GM18498 (cell line): ENCODE data around the gene GCN1.
A peak's percentile ranks its signal among the peaks of the same experiment; 100 is the strongest.

Experiments
- ATAC-seq: cut with Tn5 transposase; IDR thresholded peaks from one replicate; pipeline ENCODE4 v1.9.1; 2021; ENCODE audit warnings: mild to moderate bottlenecking, moderate library complexity; ENCODE audit not compliant: unreplicated experiment

GCN1 gene

GRCh38 chr12:120230326-120230973, 35.9 kb upstream of the GCN1 start:
- ATAC-seq = no peak

- ATAC-seq = no peak
Observed at GRCh38 chr12:120229487-120230325, 35.2 kb upstream of the GCN1 start.

DNA sequence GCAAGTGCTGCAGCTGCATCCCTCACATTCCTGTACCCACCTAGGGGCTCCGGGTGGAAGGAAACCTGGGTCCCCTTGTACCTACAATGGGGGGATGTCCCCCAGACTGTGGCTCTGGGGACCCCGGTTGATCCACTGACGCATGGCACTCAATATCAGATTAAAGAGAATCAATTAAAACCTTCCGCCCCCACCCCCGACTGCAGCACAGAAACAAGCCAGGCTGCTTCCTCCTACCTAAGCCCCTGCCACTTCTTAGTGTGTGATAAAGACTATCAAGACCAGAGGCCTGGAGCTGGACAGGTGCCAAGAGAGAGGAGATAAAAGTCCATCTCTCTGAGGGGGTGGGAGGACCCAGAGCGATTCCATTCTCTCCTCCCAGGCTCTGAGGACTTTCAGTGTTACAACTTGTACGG, 34.6 kb upstream of the GCN1 start:
- no peak for ATAC-seq

DNA sequence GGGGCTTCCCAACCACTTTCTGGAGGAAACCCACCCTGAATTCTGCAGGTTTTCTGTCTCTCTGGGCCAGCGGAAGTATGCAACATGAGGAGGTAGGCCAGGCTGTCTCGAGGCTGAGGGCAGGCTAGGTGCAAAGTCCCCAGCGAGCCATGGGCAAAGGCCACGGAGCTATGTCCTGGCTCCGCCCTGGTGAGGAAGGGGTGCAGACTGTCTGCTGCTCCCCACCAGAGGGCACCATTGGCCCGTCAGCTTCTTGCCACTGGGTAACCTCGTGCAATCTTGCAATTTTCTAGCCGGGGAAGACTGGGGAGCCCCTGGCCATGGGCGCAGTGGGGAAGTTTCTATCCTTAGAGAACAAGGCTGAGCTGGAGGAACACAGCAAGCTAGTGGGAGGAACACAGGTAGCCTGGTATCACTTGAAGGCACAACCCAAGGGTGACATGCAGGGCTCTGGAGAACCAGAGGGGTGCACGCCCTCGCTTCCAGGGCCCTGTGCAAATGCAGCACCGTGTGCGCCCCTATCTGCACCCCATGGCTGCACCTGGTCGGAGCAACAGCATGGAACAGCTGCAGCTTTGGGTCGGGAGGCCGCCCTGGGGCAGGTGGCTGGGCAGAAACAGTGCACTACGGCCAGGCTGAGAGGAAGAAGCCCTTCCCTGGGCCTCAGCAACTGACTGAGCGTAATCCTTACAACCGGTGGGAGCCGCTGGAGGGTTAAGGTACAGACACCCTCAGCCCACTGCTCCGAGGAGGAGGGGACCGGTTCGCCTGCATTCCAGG, 34.0 kb upstream of the GCN1 start:
- peak; percentile 77 for ATAC-seq

- ATAC-seq = no peak
Observed at GRCh38 chr12:120228041-120228290, 33.5 kb upstream of the GCN1 start.

DNA sequence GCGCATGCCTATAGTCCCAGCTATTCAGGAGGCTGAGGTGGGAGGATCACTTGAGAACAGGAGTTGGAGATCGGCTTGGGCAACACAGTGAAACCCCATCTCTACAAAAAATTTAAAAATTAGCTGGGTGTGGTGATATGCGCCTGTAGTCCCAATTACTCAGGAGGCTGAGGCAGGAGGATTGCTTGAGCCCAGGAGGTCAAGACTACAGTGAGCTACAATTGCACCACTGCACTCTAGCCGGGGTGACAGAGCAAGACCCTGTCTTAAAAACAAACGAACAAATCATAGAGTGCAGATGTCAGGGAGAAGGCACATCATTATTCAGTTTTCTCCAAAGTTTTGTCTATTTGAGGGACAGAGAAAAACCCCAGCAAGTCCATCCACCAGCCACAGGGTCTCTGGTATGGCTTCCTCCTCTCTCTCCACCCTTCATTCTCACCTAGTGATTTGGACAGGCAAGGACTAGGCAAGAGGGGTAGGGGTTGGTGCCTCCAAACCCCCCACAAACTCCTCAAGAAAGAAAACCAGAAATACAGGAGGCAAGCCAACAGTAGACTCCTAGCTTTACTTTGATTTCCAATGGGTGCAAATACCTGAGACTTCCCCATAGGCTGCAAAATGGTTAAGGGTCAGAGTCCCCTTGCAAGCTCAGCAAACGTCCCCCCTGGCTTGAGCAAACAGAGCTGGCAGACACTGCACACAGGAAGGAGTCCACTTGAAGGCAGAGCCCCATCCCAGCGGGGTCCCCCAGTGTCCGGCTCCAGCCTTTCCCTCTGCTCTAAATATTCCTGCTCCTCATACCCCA, 32.9 kb upstream of the GCN1 start:
- no peak for ATAC-seq

GRCh38 chr12:120225852-120226640, 31.5 kb upstream of the GCN1 start:
- ATAC-seq = no peak

DNA sequence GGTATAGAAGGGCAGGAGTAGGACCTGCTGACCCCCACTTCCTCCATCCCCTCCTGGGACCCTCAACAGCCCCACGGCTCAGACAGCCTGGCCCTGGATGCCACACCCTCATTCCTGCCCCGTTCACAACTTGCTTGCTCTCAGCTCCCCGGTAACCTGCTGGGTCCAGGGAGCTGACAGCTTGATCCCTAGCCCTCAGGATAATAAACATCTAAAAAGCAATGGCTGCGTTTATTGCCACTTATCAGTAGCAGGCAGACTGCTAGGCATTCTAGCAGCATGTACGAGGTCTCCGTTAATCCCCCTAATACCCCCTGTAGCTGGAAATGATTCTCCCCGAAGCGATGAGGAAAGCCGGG, 30.7 kb upstream of the GCN1 start:
- ATAC-seq = no peak

GRCh38 chr12:120224304-120225199, 30.0 kb upstream of the GCN1 start:
- no peak for ATAC-seq

GRCh38 chr12:120223458-120224303, 29.2 kb upstream of the GCN1 start:
- no peak for ATAC-seq

- no peak for ATAC-seq
Observed at GRCh38 chr12:120222288-120222832, 27.8 kb upstream of the GCN1 start.

DNA sequence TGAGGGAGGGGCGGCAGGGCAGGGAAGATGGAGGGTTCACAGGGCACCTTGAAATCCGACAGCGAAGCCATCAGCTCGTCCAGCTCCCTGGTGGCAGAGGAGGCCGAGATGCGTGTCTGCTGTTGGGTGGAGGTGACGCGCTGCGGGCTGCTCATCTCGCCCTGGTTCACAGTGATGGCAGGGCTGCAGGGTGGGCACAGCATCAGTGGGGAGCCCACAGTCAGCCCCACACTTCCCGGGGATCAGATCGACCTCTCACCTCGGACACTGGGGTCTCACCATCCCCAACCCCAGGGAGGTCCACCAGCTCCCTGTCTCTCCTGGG, 27.0 kb upstream of the GCN1 start:
- no peak for ATAC-seq

DNA sequence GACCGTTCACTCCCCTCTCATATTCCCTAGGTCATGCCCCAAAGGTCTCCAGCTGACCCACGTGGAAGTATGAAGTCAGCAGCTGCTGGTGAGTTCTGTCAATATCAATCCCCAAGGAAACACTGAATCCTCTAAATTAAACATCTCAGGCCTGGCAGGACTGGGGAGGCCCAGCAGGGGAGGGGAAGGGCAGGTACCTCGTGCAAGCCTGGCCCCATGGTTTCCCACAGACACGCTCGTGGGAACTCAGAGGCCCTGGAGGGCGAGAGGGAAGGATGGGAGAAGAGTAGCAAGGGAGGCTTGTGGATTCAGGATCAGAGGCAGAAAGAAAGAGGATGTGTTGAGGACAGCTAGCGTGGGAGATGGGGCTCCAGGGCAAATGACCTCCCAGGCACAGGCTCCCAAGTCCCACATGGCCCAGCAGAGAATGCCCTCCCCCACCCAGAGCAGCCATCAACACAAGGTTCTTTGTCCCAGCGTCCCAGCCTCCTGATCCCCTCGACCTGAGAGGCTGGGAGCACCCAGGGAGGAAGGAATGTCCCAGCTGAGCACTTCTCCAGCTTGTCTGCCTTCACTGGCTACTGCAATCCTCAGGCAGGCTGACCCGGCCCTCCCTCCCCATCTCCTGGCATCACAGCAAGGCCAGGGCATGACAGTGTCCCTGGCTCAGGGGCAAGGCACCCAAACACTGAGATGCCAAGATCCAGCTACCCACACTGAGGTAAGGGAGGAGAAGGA, 26.5 kb upstream of the GCN1 start:
- no peak for ATAC-seq

DNA sequence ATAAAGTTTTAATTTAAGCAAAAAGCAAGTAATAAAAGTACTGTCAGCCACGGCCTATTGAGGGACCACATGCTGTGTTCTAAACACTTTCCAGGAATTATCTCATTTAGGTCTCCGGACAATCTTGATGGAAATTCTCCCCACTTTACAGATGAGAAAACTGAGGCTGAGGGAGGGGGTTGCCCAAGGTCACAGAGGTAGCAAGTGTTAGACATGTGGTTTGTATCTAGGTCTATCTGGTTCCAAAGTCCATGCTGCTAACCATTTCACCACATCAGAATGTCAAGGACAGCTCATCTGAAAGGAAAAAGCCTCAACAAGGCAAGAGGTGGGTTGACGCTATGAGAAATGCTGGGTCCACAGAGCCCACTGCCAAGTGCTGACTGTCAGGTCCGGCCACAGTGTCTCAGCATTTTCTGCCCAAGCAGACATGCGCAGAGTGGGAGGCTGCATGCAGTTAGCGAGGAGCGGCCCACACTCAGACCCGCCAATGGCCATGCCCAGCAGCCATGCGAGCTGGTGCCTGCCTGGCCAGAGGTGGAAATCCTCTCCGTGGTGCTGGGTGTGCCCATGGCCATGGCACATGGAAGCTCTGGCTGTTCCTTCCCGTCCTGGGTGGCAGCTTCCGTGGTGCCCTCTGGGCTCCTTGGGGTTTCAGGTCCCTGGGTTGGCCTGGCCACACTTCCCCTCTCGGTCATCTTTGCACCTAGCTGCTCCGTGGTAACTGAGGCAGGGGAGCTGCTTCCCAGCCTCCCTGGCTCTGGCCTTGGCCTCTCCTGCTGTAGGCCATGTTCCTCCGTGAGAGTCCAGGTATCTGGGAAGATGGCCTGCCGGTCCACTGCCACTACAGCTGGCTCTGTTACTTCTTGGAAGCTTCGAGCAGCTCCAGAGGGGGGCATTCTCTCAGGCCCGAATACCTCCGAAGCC, 24.4 kb upstream of the GCN1 start:
- ATAC-seq = no peak

DNA sequence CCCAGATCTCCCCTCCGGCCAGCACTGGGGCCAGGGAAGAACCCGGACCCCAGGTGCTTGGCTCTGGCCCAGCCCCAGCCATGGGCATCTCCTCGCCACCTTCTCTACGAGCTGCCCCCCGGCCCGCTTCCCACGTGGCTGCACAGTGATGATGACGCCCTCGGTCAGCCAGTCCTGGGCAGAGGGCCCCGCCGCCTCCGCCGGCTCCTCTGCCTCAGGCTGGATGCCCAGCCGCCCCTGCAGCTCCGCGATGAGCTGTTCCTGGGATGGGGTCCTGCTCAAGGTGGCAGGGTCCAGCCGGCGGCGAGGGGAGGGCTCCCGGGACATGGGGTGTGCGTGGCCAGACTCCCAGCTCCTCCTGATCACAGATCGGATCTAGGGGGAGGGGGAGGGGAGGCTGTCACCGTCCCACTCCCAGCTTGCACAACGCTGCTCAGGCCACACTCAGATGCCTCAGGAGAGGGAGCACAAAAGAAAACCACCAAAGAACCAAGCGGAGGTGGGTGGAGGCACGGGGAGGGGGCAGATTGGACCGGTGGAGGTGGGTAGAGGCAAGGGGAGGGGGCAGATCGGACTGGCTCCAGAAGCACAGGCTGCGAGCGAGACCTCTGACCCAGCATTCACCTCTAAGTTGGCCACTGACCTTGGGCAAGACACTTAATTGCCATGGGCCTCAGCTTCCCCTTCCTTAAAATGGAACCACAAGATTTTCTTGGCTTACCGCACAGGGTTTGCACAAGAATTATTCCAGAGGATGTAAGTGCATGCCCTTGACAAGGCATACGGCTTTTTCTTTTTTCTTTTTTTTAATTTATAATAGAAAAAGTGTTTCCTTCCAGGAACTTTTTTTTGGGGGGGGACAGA, 22.5 kb upstream of the GCN1 start:
- ATAC-seq = no peak
